ENCODE results near the gene TBATA.

GRCh38 chr10:70770001-70770400 is 15.2 kb downstream of the TBATA start:
- TF ChIP-seq EZH2phosphoT487 (IDR thresholded peaks at IDR 0.05; ENCODE audit: borderline replicate concordance, low read length) = no peak
- no peak for TF ChIP-seq CTCF (conservative IDR thresholded peaks at IDR 0.05; ENCODE audit: low read depth, low read length)

Measured in PC-3 (cell line).